Fibroblast of skin of scalp (primary cell): ENCODE data around the gene SNAPIN. TPM values are rescaled to one million over a fixed set of nuclear protein-coding genes. Genes with fewer than 3 reads are reported as not detected.

Experiments
- DNase-seq: peaks from one replicate; pipeline ENCODE4 v3.0.0-alpha.2; 2013
- polyA plus RNA-seq, 2 experiments: library from polyadenylated mRNA; unstranded; fragments of 120-200 nt; gene quantifications; one replicate each; pipeline ENCODE4 v1.2.1, GENCODE V29; 2013; ENCODE audit not compliant: insufficient read length in 2 of 2

The SNAPIN gene
- polyA plus RNA-seq (2013, experiment 1 of 2; ENCODE audit: insufficient read length): 40.6 TPM
- 39.7 TPM for polyA plus RNA-seq (2013, experiment 2 of 2; ENCODE audit: insufficient read length)

GRCh38 chr1:153658400-153659174, at the start of gene SNAPIN:
Gene SNAPIN, plus strand, starts transcription at chr1:153658703. Its CDS starts 41 bp downstream, at chr1:153658744.
- peak; percentile 91 for DNase-seq

GRCh38 chr1:153608742-153609584, 49.5 kb upstream of the SNAPIN start:
- peak; percentile 90 for DNase-seq

- DNase-seq: no peak
Observed at GRCh38 chr1:153609585-153609907, 49.0 kb upstream of the SNAPIN start.

GRCh38 chr1:153610334-153610733, 48.2 kb upstream of the SNAPIN start:
- DNase-seq: no peak

- peak; percentile 20 for DNase-seq
Observed at GRCh38 chr1:153610811-153611301, 47.6 kb upstream of the SNAPIN start.

GRCh38 chr1:153611356-153611755, 47.1 kb upstream of the SNAPIN start:
- no peak for DNase-seq

GRCh38 chr1:153612111-153612754, 46.3 kb upstream of the SNAPIN start:
- no peak for DNase-seq

- DNase-seq: peak; percentile 79
Observed at GRCh38 chr1:153612755-153613331, 45.7 kb upstream of the SNAPIN start, which contains the start of gene S100A16. Gene S100A16, minus strand, starts transcription at chr1:153613137. Its CDS starts 4,986 bp downstream, at chr1:153608151.

GRCh38 chr1:153613406-153613805, 45.1 kb upstream of the SNAPIN start:
- DNase-seq: no peak

GRCh38 chr1:153614189-153614900, 44.2 kb upstream of the SNAPIN start:
- DNase-seq: peak; percentile 25

GRCh38 chr1:153614906-153615305, 43.6 kb upstream of the SNAPIN start:
- DNase-seq: no peak

GRCh38 chr1:153615406-153615805, 43.1 kb upstream of the SNAPIN start:
- DNase-seq: no peak

GRCh38 chr1:153616144-153616916, 42.2 kb upstream of the SNAPIN start, which contains the start of gene S100A14:
Gene S100A14, minus strand, starts transcription at chr1:153616325. Its CDS starts 467 bp downstream, at chr1:153615858.
- no peak for DNase-seq

GRCh38 chr1:153616917-153617311, 41.6 kb upstream of the SNAPIN start:
- DNase-seq: no peak

GRCh38 chr1:153617663-153618062, 40.8 kb upstream of the SNAPIN start:
- peak; percentile 70 for DNase-seq

GRCh38 chr1:153619171-153619570, 39.3 kb upstream of the SNAPIN start:
- no peak for DNase-seq

- DNase-seq: no peak
Observed at GRCh38 chr1:153623101-153623500, 35.4 kb upstream of the SNAPIN start.

- DNase-seq: no peak
Observed at GRCh38 chr1:153624965-153625611, 33.4 kb upstream of the SNAPIN start.

GRCh38 chr1:153626477-153626903, 32.0 kb upstream of the SNAPIN start:
- no peak for DNase-seq
